HG03442 (cell line): ENCODE results near the gene WNT7A.

Source experiments
- ATAC-seq: cut with Tn5 transposase; IDR thresholded peaks from one replicate; pipeline ENCODE4 v1.9.1; 2021; ENCODE audit warnings: mild to moderate bottlenecking, moderate library complexity; ENCODE audit not compliant: unreplicated experiment

The WNT7A gene

DNA sequence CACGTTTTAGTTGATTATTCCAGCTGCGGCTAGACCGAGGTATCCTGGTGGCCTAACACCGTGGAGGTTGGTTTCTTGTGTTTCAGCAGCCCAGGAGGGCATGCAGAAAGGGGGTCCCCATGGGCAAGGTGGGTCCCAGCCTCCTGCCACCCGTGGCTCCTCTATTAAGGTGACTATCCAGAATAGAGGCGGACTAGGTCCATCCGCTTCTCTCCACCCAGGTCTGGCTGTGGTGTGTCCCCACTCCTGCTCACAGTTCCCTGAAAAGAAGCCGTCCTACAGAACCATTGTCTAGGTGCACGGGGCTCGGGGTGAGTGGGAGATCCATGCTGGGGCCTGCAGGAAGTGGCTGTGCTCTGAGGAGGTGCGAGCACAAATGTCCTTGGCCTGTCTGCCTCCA is 81.5 kb downstream of the WNT7A start:
- ATAC-seq, result no peak

- ATAC-seq, result no peak
Measured at GRCh38 chr3:13796701-13797460, 83.0 kb downstream of the WNT7A start.

- ATAC-seq, result no peak
Measured at GRCh38 chr3:13795816-13796215, 84.1 kb downstream of the WNT7A start.

GRCh38 chr3:13794322-13794721 is 85.5 kb downstream of the WNT7A start:
- ATAC-seq, result no peak

DNA sequence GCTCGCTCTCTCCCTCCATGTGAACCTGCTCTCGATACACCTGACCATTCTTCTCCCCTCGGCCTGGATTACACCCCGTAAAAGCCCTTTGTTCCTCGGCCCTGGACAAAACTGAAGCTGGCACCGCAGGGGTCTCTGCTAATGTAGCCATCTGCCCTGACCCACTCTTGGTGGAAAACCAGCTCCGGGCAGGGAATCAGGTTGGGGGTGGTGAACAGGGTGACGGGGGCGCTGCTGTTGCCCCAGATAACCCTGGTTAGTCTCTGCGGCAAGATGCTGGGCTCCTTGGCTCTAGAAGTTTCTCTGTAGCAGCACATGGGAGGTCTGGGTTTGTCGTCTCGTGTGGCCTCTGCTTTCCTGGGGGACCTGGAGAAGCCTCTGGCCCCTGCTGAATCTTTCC is 86.4 kb downstream of the WNT7A start:
- ATAC-seq, result no peak

DNA sequence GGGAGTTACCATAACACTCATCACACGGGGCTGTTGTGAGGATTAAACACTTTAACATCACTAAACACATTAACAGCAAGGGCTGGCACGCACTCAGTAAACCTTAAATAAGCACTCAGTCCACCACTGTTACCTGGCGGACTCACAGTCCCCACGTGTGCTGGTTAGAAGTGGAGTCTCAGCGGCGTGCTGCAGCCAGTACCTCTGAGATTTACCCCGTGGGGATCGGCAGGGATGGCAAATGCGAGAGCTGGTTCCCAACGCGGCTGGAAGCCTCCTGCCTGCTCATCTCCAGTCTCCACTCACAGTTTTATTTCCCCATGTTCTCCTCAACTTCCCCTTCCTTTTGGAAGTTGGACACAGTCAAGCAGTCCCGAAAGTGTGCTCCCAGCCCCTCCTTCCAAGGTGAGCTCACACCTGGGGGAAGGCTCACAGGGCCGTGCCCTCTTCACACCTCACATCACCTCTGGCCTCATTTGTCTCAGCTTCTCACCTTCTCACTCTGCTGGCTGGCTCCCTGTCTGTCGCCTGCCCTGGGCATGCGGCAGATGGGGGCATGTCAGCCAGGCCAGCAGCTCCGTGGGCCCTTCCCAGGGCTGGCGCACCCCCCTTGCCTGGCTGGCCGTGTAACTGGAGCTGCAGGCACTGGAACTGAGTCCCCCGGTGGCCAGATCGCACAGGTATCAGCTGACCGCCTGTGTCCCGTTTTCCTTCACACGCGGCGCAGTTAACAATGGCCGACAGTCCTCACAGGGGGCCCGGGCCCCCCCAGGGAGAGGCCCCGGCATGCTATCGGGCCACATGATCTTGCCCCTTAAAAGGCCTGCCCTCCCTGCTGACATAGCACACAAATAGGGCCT is 87.1 kb downstream of the WNT7A start:
- no peak for ATAC-seq

DNA sequence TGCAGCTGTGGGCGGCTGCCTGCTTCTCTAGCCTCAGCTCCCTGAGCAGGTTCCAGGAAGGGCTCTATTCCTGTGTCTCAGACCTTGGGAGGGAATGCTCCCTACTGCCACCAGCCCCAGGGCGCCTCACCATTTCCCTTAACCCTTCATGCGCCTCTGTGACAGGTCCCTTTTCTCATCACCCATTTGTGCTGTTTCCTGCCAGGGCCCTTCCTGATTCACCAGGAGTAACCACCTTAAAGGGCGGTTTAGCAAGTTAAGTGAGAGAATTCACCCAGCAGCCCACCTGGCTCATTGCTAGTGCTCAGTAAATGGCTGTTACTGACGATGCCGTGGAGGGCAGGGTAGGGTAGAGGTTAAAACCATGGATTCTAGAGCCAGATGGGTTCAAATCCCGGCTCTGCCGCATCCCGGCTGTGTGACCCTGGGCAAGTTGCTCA is 87.8 kb downstream of the WNT7A start:
- no peak for ATAC-seq

DNA sequence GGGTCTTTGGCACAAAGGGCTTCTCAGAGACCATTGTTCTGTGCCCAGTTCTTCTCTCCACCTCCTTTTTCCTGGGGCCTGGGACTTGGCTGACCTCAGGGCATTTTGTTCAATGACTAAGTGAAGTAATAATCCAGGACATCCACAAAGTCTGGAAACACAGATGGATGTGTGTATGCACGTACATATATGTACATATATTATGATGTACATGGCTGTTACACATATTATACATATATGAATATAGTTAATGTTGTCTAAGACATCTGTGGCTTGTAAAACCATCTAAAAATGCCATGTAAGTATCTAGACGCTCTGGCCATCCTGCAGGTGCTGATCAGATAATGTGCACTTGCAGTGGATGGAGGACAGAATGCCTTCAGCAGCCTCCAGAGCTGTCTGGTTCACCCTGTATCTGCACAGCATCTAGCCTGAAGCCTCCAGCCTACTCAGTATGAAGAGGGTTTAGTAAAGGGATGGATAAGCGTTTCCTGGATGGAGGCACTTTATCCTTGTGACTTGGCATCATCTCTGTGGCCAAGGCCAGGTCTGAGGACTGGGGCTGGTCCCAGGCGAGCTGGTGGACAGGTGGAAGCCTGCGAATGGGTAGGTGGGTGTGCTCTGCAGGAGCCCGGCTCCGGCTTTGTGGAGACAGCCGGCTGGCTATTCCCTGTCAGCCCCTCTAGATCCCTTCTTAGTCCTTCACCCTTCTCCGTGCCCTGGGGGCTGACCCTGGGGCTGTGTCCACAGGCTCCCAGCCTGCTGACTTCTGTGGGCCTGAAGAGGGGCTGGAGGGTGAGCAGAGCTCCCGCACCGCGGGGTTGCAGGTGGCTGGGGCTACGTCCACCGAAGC is 88.4 kb downstream of the WNT7A start:
- ATAC-seq, result no peak

DNA sequence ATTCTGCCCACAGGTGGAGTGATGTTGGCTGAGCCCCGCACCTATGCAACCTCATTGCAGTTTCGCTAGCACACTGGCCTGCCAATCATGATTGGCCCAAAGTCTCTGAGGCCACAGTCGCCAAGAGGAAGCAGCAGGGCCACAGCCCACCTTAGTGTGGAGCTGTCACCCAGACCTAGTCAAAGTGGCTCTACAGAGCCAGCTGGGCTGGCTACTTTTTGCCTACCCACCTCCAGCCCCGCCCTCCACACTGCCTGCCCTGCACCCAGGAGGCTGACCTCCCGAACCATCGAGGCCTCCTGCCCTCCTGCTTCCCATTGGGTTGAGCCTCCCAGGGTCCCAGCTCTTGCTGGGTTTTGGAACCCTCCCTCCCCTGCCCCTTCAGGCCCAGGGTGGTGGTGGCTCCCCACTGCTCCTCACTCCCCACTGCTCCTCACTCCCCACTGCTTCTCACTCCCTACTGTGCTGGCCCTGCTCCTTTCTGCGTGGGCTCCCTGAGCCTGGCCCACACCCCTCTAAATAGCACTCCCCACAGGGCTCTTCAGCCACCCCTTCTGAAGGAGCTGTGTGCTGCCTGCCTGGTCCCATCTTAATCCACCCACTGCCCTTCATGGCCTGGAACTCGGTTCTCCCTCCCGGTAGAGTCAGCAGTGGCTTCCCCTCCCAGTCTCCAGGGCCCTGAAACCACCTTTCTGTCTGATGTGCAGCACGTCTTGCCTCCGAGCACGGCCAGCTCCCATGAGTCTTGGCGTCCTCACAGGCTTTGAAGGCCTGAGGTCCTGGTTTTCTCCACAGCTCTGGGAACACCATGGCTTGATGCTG is 89.3 kb downstream of the WNT7A start:
- ATAC-seq, result no peak

- ATAC-seq, result no peak
Measured at GRCh38 chr3:13788522-13789424, 91.1 kb downstream of the WNT7A start.

- no peak for ATAC-seq
Measured at GRCh38 chr3:13787533-13788132, 92.2 kb downstream of the WNT7A start.

GRCh38 chr3:13786811-13787210 is 93.1 kb downstream of the WNT7A start:
- no peak for ATAC-seq

- ATAC-seq, result no peak
Measured at GRCh38 chr3:13785853-13786436, 93.9 kb downstream of the WNT7A start.

GRCh38 chr3:13785351-13785750 is 94.5 kb downstream of the WNT7A start:
- no peak for ATAC-seq

- ATAC-seq, result no peak
Measured at GRCh38 chr3:13783476-13783875, 96.4 kb downstream of the WNT7A start.

DNA sequence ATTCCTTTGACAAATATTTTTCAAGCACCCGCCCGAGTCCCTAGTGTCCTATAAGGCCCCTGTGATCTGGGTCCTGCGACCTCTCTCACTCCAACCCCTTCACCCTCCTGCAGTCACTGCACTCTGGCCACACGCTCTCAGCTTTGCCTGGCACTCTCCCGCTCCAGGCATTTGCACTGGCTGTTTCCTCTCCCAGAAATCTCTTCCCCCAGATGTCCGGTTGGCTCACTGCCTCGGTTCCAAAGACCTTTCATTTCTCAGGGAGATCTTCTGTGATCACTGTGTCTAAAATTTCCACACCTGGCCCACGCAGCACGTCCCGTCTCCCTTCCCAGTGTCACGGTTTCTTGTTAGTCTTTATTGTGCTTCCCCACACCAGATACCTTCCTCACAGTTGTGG is 97.4 kb downstream of the WNT7A start:
- no peak for ATAC-seq

- ATAC-seq, result no peak
Measured at GRCh38 chr3:13781417-13781816, 98.5 kb downstream of the WNT7A start.

DNA sequence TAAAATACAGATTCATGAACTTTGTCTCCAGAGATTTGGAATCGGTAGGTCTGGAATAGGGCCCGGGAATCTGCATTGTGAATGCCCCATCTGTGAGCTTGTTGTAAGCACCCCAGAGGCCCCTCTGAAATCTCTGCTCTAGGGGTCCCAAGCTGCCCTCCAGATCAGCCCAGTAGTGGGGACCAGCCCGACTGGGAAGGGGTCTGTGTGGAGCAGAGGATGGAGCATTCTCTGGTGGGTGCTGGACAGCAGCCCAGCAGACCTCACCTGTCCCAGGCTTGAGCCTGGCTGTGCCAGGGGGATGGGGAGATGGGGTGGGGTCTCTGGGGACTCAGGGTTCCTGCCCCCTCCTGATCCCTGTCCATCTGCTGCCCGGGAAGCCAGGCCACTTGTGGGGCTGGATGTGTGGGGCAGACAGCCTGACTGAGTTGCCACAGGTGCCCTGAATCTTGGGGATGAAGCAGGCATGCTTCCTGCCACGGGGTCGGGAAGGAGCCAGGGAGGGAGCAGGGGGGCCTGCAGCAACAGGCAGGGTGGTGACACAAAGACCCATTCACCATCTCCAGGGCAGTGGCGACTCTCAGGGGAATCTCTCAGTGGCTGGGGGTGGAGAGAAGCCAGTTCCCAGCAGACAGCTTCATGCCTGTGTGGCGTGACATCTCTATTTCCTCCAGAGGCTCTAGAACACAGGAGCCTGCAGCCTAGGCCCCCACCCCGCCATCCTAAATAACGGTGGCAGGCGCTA is 99.3 kb downstream of the WNT7A start:
- ATAC-seq, result no peak
